Mammary epithelial cell (primary cell): ENCODE measurements around the gene CACNG4.

Experiments used
- CTCF ChIP-seq, 2 donors: IDR thresholded peaks in 1 of 2; conservative IDR thresholded peaks in 1 of 2; 2 replicates each; pipeline ENCODE4 v1.5.1; 2011 to 2012; ENCODE audit warnings: inconsistent platforms in 2 of 2, low read length in 2 of 2, mild to moderate bottlenecking in 2 of 2, control low read depth in 1 of 2, low read depth in 1 of 2; ENCODE audit not compliant: insufficient read depth in 1 of 2; ENCODE audit errors: extremely low read depth in 1 of 2
- EZH2 ChIP-seq: IDR thresholded peaks from 2 replicates; pipeline ENCODE4 v1.6.1; 2012; ENCODE audit warnings: low read length, inconsistent platforms, borderline replicate concordance

- TF ChIP-seq CTCF (conservative IDR thresholded peaks at IDR 0.05 in 1 of 2, IDR thresholded peaks at IDR 0.05 in 1 of 2; ENCODE audit: extremely low read depth in 1 of 2, insufficient read depth in 1 of 2, low read depth in 1 of 2, low read length in 2 of 2) (no peak), EZH2 (no peak)
Measured at GRCh38 chr17:67049025-67049739, 84.7 kb downstream of the CACNG4 start.
